Chondrocyte (in vitro differentiated cells): ENCODE data around the gene QSOX2. TPM values are rescaled to one million over a fixed set of nuclear protein-coding genes. Genes with fewer than 3 reads are reported as not detected.

Experiments used
- DNase-seq: peaks from one replicate; pipeline ENCODE4 v3.0.0; 2021; ENCODE audit warnings: mixed read lengths, low spot score
- H3K27ac Mint-ChIP-seq: one replicate; pipeline ENCODE4 v1.8.0; 2021; ENCODE audit warnings: mild to moderate bottlenecking, moderate library complexity, mixed read lengths; ENCODE audit not compliant: unreplicated experiment
- H3K27me3 Mint-ChIP-seq: 2 replicates; pipeline ENCODE4 v1.8.0; 2021; ENCODE audit warnings: low read depth, mixed read lengths
- H3K36me3 Mint-ChIP-seq: 2 replicates; pipeline ENCODE4 v1.8.0; 2021; ENCODE audit warnings: low read depth, mixed read lengths
- H3K4me1 Mint-ChIP-seq: 2 replicates; pipeline ENCODE4 v1.8.0; 2021; ENCODE audit warnings: low read depth, mild to moderate bottlenecking, mixed read lengths
- H3K4me3 Mint-ChIP-seq: one replicate; pipeline ENCODE4 v1.8.0; 2021; ENCODE audit warnings: mild to moderate bottlenecking, moderate library complexity, mixed read lengths; ENCODE audit not compliant: unreplicated experiment
- H3K9me3 Mint-ChIP-seq: 2 replicates; pipeline ENCODE4 v1.8.0; 2021; ENCODE audit warnings: low read depth, mixed read lengths
- total RNA-seq: library from RNA; stranded (reverse); gene quantifications from 3 replicates; pipeline ENCODE4 v1.2.1, GENCODE V29; 2021
- TF ChIP-seq, protein P1 (sequence below): fragments of 200-600 bp; sonication (generic); IDR thresholded peaks from 2 replicates; pipeline ENCODE4 v1.5.0; 2021; ENCODE audit warnings: antibody characterized with exemption, mild to moderate bottlenecking, moderate library complexity

The QSOX2 gene
- total RNA-seq, 1 donor from 2014 or later = 14.3 TPM

- H3K27ac Mint-ChIP-seq = no peak overlapping the region
- peaks cover 3% of the 10 kb centered on the region for H3K9me3 Mint-ChIP-seq
- no peak for DNase-seq
- no peak overlapping the region for H3K4me3 Mint-ChIP-seq
- TF ChIP-seq, protein P1, sequence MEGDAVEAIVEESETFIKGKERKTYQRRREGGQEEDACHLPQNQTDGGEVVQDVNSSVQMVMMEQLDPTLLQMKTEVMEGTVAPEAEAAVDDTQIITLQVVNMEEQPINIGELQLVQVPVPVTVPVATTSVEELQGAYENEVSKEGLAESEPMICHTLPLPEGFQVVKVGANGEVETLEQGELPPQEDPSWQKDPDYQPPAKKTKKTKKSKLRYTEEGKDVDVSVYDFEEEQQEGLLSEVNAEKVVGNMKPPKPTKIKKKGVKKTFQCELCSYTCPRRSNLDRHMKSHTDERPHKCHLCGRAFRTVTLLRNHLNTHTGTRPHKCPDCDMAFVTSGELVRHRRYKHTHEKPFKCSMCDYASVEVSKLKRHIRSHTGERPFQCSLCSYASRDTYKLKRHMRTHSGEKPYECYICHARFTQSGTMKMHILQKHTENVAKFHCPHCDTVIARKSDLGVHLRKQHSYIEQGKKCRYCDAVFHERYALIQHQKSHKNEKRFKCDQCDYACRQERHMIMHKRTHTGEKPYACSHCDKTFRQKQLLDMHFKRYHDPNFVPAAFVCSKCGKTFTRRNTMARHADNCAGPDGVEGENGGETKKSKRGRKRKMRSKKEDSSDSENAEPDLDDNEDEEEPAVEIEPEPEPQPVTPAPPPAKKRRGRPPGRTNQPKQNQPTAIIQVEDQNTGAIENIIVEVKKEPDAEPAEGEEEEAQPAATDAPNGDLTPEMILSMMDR = no peak
- peaks cover 4% of the 10 kb centered on the region for H3K4me1 Mint-ChIP-seq
- peaks cover 16% of the 10 kb centered on the region for H3K27me3 Mint-ChIP-seq
- H3K36me3 Mint-ChIP-seq = no peaks in the 10 kb centered on the region
Observed at GRCh38 chr9:136281421-136282271, 36.0 kb upstream of the QSOX2 start.

DNA sequence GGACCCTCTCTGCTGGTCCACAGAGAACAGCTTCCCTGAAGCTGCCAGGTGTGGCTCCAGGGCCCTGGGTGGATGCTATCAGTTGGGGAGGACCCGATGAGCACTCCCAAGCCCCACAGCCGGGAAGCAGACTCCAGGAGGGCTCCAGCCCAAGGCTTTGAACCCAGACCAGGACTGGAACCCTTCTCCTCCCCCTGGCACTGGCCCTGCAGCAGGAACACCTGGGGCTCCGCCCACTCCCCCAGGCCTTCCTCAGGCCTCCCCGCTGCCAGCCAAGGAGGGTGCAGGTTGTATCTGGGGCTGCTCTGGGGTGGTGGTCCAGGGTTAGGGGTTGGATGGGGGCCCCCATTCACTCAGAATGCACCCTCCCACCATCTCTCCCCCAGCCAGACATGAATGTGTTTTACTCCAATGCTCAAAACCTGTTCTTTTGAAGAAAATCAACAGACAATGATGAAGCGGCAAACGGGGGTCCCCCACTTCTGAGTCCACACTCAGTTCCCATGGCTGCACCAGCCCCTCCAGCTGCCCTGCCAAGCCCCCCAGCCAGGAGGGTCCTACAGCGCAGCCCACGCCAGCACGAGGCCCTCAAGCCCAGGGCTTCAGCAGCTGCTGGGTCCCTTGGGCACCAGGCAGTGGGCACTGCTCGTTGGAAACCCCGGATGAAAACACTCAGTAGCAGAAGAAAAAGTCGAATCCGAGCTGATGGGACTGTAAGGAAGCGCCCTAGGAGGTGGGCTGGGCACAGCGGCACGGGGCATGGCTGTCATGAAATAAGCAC is 35.1 kb upstream of the QSOX2 start:
- Mint-ChIP-seq H3K27me3 (peaks cover 15% of the 10 kb centered on the region), H3K4me1 (peaks cover 4% of the 10 kb centered on the region), H3K36me3 (no peaks in the 10 kb centered on the region), H3K9me3 (peaks cover 3% of the 10 kb centered on the region), H3K4me3 (no peak overlapping the region), H3K27ac (no peak overlapping the region)
- TF ChIP-seq, protein P1 = no peak
- no peak for DNase-seq

DNA sequence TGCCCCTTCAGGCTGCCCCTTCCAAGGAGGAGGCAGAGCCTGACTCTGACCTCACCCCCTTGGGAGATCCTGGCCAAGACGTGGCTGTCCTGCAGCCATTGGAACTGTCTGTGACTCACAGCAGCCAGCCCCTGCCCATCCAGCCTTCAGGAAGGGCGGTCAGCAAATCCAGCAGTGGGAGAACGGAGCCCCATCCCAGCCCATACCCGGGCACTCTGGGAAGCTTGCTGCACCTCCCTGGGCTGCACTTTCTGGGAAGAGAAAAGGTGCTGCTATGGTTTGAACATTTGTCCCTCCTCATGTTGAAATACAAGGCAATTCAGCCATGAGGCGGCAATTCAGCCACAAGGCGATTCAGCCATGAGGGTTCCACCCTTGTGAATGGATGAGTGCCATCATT is 33.9 kb upstream of the QSOX2 start:
- TF ChIP-seq, protein P1 = no peak
- no peaks in the 10 kb centered on the region for H3K36me3 Mint-ChIP-seq
- peaks cover 21% of the 10 kb centered on the region for H3K27me3 Mint-ChIP-seq
- H3K9me3 Mint-ChIP-seq = peaks cover 3% of the 10 kb centered on the region
- H3K4me1 Mint-ChIP-seq = peaks cover 4% of the 10 kb centered on the region
- H3K27ac Mint-ChIP-seq = no peak overlapping the region
- H3K4me3 Mint-ChIP-seq = no peak overlapping the region
- no peak for DNase-seq

GRCh38 chr9:136278894-136279293 is 33.3 kb upstream of the QSOX2 start:
- Mint-ChIP-seq H3K27ac (no peak overlapping the region), H3K9me3 (peaks cover 3% of the 10 kb centered on the region), H3K4me1 (peaks cover 4% of the 10 kb centered on the region), H3K36me3 (no peaks in the 10 kb centered on the region), H3K4me3 (no peak overlapping the region), H3K27me3 (peaks cover 21% of the 10 kb centered on the region)
- no peak for DNase-seq
- TF ChIP-seq, protein P1 = no peak

DNA sequence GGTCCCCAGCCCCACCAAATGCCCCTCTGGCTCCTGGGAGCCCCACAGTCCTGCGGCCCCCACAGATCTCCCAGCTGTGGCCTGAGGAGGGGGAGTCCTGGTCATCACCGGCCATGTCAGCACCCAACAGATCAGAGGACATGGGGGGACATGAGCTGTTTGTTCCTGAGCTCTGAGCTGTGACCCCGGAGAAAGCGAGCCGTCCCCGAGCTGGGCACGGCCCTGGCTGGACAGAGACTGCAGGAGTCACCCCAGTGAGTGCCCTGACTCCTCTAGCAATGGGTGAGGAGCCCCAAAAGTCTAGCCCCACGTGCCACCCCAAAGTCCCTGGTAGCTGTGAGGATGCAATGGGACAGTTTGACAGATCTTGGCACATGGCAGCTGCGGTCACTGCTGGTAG is 32.6 kb upstream of the QSOX2 start:
- Mint-ChIP-seq H3K9me3 (peaks cover 3% of the 10 kb centered on the region), H3K27me3 (peaks cover 20% of the 10 kb centered on the region), H3K36me3 (no peaks in the 10 kb centered on the region), H3K4me1 (no peaks in the 10 kb centered on the region), H3K27ac (no peak overlapping the region), H3K4me3 (no peak overlapping the region)
- no peak for DNase-seq
- TF ChIP-seq, protein P1 = no peak
